Neural progenitor cell (in vitro differentiated cells): ENCODE results near the gene MMUT.

Experiments used
- EZH2 ChIP-seq: fragments of 200-600 bp; sonication (generic); IDR thresholded peaks from 2 replicates; pipeline ENCODE4 v1.6.1; 2017; ENCODE audit warnings: antibody characterized with exemption, mild to moderate bottlenecking, moderate library complexity
- EZH2phosphoT487 ChIP-seq: fragments of 200-600 bp; sonication (generic); IDR thresholded peaks from 2 replicates; pipeline ENCODE4 v1.6.1; 2017; ENCODE audit warnings: antibody characterized with exemption
- TF ChIP-seq, protein P1 (sequence below): fragments of 200-600 bp; sonication (generic); IDR thresholded peaks from 2 replicates; pipeline ENCODE4 v1.5.1; 2017; ENCODE audit warnings: antibody characterized with exemption, mild to moderate bottlenecking

DNA sequence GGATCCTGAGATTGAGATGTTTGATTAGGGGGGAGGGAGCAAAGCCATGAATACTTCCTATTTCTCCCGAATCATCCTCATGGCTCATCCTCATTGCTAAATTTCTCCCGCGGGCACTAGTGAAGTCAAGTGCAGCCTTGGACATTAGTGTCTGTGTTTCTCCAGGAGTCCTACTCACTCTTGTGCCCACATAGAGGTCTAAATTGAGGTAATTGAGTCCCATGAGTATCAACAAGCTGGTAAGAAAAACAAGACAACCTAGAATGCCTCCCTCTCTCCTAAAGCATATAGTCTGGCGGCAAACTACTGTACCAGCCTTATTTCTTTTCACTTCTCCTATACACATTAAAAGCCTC lies 537 bp upstream of the MMUT start:
- TF ChIP-seq, protein P1, sequence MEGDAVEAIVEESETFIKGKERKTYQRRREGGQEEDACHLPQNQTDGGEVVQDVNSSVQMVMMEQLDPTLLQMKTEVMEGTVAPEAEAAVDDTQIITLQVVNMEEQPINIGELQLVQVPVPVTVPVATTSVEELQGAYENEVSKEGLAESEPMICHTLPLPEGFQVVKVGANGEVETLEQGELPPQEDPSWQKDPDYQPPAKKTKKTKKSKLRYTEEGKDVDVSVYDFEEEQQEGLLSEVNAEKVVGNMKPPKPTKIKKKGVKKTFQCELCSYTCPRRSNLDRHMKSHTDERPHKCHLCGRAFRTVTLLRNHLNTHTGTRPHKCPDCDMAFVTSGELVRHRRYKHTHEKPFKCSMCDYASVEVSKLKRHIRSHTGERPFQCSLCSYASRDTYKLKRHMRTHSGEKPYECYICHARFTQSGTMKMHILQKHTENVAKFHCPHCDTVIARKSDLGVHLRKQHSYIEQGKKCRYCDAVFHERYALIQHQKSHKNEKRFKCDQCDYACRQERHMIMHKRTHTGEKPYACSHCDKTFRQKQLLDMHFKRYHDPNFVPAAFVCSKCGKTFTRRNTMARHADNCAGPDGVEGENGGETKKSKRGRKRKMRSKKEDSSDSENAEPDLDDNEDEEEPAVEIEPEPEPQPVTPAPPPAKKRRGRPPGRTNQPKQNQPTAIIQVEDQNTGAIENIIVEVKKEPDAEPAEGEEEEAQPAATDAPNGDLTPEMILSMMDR, result no peak
- no peak for TF ChIP-seq EZH2phosphoT487
- no peak for TF ChIP-seq EZH2
